ENCODE measurements around the gene PIAS1.

Gene PIAS1

DNA sequence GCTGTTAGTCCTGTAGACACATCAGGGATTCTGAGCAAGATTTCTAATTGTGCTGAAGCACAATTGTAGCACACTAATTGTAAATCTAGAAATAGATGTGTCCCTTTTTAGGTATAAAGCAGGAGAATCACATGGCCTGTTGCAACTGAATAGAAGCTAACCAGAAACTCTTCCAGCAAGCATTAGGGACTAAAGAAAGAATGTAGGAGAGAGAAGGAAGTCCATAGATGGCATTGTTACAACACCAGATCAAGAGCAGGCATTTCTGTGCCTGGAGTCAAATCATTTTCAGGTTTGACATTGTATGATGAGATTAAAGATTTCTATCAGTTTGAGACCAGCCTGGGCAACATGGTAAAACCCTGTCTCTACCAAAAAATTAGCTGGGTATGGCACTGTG is 123.6 kb downstream of the PIAS1 start:
- DNase-seq, result no peak

DNA sequence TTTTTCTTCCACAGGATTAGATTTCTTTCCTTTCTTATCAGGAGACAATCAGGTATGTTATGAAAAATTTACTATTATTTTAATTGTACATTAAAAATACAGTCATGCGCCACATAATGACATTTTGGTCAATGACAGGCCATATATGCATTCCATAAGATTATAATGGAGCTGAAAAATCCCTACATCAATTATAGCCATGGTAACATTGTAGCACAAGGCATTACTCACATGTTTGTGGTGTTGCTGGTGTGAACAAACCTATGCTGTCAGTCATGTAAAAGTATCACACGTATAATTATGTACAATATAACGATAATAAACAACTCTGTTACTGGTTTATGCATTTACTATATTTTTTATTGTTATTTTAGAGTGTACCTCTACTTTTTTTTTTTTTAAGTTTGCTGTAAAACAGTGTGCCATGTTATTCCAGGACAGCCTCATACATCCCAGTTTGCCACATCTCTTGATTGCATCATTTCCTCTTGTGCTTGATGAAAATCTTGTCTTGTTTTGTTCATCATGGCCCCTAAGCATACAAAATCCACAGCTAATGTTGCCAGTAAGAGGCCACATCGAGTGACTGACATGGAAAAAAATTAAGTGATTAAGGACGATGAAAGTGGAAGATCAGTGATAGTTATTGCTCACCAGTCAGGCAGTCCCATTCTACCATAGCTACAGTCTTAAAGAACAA is 129.7 kb downstream of the PIAS1 start:
- no peak for DNase-seq

DNA sequence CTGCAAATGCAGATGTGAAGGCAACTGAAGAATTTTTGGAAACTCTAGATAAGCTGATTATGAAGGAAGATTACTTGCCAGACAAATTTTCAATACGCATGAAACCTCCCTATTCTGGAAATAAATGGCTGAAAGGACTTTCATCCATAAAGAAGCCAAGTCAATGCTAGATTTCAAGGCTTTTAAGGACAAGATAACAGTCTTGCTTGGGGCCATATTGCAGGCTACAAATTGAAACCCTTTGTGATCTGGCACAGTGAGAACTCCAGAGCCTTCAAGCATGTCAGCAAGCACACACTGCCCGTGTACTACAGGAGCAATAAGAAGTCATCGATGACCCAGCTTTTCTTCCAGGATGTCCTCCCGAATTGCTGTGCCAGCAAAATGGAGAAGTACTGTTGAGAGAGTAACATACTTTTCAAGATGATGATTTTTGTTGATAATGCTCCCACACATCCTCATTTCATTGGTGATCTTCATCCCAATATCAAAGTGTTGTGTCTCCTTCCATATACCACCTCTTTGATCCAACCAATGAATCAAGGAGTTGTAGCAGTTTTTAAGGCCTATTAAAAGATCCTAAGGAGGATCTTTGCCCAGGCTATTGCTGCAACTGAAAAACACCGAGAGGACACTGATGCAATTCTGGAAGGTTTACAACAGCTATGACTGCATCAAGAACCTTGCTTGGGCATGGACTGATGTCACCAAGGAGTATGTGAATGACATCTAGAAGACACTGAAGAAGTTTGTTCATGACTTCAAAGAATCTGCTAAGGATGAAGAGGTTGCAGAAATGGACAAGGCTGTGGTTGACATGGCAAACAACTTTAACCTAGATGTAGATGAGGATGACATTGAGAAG is 130.7 kb downstream of the PIAS1 start:
- DNase-seq, result no peak

DNA sequence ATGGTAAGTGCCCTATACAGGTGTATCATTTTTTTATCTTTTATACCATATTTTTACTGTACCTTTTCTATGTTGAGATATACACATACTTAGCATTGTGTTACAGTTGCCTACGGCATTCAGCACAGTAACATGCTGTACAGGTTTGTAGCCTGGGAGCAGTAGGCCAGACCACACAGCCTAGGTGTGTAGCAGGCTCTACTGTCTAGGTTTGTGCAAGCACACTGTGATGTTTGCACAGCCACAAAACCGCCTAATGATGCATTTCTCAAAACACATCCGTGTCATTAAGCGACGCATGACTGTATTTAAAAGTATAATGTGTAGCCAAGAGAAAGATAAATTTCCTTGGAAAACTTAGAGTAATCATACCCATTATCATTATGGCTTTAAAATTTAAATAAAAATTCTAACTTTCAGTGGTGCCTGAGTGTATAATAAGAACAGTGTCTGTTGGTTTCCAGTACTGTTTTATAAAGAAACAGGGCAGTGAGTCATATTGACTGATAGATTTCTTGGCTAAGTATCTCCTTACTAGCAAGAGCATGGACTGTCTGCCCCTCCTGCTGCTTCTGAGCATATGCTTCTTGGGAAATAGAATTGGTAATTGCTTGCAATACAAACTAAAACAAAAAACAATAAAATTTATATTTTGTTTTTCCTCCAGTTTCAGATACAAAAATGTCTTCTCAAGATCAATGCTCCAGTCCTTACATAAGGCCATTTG is 132.7 kb downstream of the PIAS1 start:
- DNase-seq, result no peak

DNA sequence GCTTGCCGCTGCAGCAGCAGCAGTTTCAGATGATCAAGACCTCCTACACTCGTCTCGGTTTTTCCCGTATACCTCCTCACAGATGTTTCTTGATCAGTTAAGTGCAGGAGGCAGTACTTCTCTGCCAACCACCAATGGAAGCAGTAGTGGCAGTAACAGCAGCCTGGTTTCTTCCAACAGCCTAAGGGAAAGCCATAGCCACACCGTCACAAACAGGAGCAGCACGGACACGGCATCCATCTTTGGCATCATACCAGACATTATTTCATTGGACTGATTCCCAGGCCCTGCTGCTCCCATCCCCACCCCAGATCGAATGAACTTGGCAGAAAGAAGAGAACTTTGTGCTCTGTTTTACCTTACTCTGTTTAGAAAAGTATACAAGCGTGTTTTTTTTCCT is 133.4 kb downstream of the PIAS1 start:
- peak in 32 of 56 donors; percentile 13 to 65 (median 42) for DNase-seq

DNA sequence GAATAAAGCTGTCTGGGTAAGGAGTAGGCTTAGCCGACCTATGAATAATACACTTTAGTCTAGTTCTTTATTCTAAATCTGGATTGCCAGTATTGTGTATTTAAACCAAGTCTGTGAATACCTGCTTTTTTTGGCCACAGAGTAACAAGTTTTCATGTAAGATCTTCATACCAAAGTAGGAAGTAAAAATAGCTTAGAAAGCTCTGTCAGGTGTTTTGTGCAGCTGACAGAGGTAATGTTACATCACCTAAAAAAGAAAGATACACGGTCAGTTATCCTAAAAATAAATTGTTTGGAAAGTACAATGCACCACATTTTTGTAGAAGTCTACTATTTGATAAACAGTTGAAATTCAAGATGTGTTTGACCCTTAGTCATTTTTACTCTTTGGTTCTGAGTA is 134.5 kb downstream of the PIAS1 start:
- DNase-seq, result no peak

DNA sequence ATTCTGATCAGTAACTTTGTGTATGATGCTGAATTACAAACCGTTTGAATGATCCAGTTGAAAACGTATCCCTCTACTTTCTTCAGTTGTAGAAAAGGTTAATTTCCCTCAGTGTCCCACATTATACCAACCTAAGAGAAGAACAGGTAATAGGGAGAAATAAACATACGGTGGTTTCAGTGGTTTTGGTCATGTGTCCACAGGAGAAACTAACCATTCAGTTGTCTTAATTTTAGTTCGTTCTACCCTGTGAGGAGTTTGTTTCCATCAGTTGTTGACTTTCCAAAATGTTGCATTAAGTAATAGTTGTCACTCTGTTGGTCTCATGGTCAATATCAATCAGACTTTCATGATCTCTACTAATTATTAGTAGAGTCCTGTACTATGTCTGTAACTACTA is 135.9 kb downstream of the PIAS1 start:
- DNase-seq, result no peak

DNA sequence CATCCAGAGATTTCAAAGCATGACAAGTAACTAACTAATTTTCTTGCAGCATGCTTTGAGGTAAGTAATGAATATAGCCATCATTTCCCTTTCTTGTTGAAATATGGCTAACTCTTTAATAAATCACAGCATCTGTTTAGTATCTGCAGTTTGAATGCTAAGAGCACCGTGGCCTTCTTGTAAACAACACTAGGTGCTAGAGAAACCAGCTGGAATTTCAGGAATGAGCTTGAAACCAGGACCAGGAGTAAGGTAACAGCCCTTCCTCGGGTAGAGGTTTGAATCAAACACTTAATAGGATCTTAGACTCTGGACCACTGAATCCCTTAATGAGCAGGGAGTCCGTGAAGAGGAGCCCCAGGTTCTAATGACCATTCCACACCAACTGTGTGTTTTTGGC is 137.4 kb downstream of the PIAS1 start:
- no peak for DNase-seq

DNA sequence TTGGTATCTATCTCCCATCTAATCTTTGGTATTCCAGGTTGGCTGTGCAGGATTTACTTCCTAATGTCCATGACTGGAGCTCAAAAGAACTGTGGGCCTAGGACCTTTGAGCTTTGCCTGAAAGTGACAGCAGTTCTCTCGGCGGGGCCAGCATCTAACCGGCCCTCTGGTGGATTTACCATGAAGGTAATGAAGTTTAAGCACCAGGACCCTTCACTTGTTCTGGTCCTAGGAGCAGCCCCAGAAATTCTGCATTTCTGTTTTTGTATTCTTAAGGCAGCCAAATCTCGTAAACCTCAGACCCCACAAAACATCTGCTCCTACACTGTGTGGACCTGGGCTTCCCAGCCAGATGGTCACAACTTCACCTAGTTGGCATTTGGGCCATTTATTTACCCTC is 138.0 kb downstream of the PIAS1 start:
- DNase-seq, result no peak

DNA sequence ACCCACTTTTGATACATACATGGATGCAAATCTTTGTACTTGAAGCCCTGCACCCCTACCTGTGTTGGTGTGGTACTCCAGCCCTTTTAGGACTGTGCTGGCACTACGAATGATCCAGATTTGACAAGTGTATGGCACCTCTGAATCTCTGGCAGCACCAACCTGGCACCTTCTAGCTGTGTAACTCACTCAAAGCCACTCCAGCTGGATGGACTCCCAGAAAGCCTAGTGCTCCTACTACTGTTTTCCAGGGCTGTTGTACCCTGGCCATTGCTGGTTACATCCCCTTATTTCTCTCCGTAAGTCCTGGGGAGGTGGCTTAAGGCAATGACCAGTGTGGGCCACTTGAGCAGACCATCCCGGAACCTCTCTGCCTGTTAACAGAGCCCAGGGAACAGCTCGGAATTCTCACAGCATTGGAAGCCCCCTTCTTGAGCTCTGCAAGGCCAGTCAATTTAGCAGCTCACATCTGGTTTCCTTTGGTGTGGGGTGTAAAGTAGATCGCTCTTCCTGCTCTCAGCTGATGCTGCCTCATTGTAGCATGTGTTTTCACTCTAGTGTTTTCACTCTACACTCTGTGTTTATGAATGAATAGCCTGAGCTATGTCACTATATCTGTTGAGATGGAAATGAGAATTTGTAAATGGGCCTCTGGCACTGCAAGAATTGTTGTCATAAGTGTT is 138.8 kb downstream of the PIAS1 start:
- peak in 11 of 56 donors; percentile 12 to 59 (median 30) for DNase-seq

DNA sequence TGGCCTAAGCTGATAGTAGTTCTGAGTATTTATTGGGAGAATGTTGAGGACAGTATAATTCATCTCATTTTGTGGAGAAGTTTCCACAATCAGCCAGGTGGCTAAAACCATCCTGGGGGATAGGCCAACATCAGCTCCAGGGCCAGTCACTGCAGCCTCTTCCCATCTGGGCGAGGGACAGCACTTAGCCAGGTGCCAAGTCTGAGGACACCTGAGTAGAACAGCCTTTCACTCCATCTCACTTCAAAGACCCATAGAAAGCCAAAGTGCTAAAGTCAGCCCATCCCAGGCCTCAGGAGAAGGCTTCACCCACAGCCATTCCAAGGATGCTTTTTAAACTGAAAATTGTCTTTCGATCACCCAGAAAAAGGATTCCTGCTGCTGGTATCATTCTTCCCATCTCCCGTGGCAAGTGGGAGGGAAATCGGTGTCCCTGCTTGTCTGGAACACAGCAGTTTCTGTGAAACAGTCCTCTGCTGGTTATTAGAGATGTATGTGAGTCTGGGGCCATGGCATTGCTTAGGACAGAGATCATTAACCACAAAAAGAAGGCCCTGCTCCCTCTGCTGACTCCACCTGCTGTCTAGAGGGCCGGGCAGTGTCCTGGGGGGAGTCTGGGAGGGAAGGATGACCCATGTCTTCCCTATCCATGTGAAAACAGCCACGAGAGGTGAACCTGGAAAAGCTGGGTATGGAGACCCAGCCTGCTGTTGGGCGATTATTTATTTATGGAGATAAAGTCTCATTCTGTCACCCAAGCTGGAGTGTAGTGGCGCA is 141.4 kb downstream of the PIAS1 start:
- no peak for DNase-seq

DNA sequence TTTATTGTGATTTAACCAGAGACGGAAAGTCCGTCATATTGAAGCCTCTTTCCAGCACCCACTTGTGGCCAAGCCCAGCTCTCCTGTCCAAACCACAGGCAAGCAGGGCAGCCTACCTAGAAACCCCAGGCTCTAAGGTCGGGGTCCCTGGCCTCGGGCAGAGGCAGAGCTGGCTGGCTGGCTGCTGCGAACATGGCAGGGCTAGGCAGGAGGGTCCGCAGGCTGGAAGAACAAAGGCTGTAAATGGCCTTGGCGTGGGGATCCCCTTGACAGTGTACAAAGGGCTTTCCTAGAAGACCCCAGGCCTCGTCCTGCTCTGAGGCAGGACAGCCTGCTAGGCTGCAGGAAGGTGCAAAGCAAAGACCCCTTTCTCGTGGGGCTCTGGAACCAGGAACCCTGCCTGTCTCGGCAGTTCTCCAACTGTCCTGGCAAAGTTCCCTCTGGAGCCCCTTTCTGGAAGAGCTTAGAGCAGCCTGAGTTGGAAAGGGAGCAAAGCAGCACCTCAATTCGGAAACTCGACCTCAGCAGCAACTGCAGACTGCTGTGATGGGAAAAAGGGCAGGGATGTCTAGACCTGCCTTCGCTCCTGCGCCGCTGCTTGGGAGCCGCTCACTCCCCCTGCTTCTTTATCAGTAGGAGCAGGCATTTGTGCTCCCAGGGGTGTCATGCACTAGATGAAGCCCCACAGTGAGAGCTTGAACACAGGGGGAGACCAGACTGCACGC is 142.5 kb downstream of the PIAS1 start:
- DNase-seq, result no peak

DNA sequence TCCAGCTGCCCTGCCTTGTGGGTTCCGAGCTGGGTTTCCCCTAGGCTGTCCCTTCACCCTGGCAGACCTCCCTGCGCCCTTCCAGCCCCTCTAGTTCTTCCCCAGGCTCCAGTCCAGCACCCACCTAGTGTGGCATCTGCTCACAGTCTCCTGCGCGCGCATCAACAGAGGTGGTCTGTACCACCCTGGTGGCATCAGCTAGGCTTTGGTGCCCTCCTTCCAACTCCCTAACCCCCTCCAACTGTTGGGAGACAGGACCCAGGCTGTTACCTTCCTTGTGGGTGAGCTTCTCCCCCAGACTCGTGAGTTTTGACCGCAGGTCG is 143.0 kb downstream of the PIAS1 start:
- DNase-seq, result no peak

DNA sequence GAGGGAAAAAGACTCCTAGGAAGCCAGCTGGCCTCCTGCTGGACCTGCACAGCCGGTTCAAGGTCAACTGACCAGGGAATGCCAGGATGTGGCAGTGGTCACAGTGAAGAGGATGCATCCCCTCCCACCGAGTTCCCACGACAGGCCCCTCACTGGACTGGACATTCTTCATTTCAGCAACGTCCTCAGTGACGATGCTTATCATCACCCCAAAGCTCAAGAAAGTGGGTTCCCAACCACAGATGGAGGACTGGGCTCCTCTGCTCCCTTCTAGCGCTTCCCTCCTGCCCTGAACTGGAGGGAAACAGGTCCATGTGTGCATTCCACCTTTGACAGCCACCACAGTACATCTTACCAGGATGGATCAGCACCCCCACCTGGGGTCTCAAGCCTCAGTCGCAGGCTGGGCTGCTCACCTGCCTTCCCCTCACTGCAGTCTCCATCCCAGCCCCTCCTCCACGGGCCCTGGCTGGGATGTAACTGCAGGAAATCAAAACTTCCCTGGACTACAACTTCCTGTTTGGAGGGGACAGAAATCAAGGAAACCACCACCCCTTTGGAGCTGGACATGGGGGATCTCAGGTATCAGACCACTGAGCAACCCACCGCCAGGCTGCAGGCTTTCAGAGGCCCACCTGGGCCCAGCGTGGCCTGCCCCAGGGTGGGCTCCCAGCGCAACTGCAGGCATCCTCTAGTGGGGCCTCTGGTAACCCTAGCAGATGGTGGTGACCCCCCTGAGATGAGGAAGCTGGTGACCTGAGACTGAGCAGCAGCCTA is 143.7 kb downstream of the PIAS1 start:
- no peak for DNase-seq

DNA sequence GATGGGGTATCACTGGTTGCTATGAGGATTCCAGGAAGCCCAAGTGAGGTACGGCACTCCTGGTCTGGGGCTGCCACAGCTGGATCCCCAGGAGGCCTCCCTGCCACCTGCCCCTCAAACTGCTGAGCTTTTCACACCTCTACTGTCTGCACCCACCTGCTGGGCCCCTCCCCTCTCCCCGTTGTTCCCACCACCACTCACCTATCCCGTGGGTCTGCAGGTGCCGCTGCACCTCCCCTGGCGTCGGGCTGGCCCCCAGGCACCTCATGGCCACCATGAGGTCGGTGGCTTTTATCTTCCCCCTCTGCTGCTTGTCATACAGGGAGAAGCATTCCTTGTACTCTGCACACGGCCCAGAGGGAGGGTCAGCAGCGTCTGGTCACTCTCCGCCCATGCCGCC is 145.2 kb downstream of the PIAS1 start:
- no peak for DNase-seq

DNA sequence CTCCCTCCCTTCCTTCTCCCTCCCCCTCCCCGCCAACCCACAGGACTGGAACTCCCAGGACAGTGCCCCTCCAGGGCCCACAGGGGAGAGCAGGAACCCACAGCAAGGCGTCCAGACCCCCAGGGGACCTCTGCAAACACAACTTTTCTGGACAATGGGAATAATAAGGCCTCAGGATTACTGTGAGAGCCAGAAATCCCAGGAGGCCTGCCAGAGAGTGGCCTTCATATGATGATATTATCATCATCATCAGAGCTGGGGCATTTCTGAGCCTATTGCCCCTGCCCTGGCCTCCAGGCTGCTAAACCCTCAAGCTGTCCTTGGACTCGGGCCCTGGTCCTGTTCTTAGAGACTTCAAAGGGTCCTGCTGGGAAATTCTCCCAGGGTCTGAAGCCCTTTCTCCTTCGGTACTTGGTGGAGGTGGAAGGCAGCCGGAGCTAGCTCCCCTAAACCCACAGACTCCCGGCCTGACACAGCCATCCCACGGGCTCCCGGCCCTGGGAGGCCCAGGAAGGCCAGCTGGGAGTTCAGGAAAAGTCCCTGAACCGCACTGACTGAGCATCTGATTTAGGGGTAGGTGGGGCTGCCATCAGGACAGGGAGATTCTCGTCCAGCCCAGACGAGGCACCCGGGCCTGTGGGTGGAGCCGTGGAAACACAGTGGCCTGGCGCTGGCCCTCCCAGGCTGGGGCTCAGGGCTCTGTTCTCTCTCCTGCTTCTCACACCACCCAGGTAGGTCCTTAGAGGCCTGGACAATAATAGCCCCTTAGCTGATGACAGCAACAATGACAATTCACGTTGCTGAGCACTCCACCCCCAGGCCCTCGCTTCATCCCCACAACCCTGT is 146.1 kb downstream of the PIAS1 start:
- no peak for DNase-seq

DNA sequence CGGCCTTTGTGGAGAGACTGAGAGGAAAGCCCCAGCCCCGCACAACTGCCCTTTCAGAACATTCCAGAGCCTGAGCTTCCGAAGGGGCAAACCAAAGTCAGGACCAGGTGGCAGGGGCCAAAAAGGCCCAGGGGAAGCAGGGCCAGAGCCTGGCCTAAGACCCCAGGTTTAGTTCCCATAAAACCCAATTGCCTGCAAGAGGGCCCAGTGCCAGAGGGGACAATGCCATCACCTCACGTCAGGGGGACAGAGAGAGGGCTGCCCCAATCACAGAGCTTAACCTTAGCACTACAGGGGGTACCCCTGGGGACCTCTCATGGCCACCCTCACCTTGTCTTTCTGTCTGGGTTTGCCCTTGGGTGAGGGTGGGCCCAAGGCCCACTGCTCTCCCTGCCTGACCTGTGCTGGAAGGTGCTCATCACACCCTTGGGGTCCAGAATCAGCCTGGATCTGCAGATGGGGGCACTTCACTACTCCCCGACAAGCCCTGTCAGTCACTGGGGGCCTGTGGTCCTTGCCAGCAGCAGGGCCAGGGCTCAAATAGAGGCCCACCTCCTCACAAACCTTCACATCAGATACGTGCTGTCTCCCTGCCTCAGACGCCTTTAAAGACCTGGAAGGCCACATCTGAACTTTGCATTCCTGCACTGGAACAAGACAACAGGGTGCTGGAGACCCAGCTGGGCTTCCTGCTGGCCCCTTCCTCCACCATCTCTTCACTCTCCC is 147.2 kb downstream of the PIAS1 start:
- DNase-seq, result no peak

DNA sequence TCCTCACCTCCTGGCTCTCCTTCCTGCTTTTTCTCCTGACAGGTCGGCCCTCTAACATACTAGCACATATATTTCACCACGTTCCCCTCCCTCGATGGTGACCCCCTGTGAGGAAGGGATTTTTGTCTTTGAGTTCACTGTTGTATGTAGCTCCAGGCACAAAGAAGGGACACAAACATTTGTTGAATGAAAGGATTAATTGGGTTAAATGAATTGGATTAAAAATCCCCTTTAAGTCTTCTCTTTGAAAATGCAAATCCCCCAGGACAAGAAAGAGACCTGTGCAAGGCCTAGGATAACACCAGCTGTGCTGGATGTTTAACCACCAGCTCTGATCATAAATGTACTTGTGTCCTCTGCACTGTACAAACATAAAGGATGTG is 147.8 kb downstream of the PIAS1 start:
- no peak for DNase-seq
